Measurements from ENCODE around the gene CERS5.

The CERS5 gene

DNA sequence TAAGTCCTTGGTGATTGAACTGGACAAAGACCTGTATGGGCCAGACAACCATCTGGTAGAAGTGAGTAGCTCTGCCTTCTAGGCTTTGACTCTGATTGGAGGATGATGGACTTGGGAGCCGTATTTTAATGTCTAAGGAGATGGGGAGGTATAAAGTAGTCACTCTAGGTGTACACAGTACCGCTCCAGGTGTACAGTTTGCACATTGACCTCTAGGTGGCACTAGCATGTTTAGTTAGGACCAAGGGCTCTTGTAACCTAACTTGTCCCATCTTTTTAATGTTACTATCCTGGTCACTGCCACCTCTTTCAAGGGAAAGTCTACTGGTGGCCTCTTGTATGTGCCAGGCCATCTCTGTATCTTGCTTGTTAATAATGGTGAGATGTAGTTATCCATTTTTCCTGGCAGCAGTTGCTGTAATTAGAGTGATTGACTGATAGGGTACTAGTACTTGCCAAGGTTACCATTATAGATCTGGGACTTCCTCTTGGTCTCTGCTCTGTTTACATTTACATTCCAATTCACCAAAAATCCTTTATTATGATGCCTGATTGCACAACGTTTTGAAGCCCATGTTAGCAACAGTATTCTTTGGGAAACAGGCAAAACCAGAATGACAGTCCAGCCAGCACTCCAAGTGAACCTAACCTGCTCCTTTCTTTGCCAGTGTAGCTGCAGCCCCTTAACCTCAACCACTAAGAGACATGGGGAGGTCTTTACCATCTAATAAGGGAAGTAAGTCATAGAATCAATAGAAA is 78.4 kb downstream of the CERS5 start:
- H3K27me3 ChIP-seq (ENCODE audit: low read depth, low read length), result no peaks in the 10 kb centered on the region
- TF ChIP-seq, protein P1, sequence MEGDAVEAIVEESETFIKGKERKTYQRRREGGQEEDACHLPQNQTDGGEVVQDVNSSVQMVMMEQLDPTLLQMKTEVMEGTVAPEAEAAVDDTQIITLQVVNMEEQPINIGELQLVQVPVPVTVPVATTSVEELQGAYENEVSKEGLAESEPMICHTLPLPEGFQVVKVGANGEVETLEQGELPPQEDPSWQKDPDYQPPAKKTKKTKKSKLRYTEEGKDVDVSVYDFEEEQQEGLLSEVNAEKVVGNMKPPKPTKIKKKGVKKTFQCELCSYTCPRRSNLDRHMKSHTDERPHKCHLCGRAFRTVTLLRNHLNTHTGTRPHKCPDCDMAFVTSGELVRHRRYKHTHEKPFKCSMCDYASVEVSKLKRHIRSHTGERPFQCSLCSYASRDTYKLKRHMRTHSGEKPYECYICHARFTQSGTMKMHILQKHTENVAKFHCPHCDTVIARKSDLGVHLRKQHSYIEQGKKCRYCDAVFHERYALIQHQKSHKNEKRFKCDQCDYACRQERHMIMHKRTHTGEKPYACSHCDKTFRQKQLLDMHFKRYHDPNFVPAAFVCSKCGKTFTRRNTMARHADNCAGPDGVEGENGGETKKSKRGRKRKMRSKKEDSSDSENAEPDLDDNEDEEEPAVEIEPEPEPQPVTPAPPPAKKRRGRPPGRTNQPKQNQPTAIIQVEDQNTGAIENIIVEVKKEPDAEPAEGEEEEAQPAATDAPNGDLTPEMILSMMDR (IDR thresholded peaks at IDR 0.05; ENCODE audit: low read depth, low read length), result peak; percentile 90
- TF ChIP-seq EZH2phosphoT487 (IDR thresholded peaks at IDR 0.05; ENCODE audit: low read depth), result no peak
- H3K4me3 ChIP-seq (ENCODE audit: low read length), result no peak overlapping the region
- H3K4me1 ChIP-seq (ENCODE audit: low read length), result peaks cover 6% of the 10 kb centered on the region; the same call in 1 of the 2 replicates
- peaks cover 5% of the 10 kb centered on the region for H4K20me1 ChIP-seq (ENCODE audit: insufficient read depth, low read length)
- H3K27ac ChIP-seq (ENCODE audit: low read length), result no peak overlapping the region
- H3K9ac ChIP-seq (ENCODE audit: low read length), result no peak overlapping the region
- no peak overlapping the region for H2AFZ ChIP-seq (ENCODE audit: low read depth, low read length)
- H3K4me2 ChIP-seq (ENCODE audit: low read length), result no peak overlapping the region
- no peaks in the 10 kb centered on the region for H3K9me3 ChIP-seq (ENCODE audit: insufficient read depth, low read length)
- H3K79me2 ChIP-seq (ENCODE audit: low read length), result peaks cover 20% of the 10 kb centered on the region
- peaks cover 40% of the 10 kb centered on the region for H3K36me3 ChIP-seq (replicated peaks; ENCODE audit: low read depth, low read length)

DNA sequence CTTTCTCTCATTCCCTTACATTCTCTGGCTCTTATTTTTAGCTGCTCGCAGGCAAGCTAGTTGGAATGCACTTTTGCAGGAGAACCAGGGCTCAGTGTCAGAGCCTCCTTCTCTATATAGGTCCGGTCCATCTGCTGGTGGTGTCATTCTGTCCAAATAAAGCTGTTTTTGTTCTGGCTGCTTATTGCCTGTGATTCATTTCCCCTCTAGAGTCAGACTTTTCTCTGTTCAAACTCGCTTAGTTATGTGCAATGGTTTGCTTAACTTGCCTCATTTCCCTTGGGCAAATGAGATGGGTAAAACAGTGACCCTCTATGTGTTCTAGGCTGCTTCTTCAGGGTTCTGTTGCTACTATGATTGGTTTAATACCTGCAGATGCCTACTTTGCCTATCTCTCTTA is 79.2 kb downstream of the CERS5 start:
- Histone ChIP-seq H3K9me3 (ENCODE audit: insufficient read depth, low read length) (no peaks in the 10 kb centered on the region), H3K4me2 (ENCODE audit: low read length) (no peak overlapping the region), H3K79me2 (ENCODE audit: low read length) (peaks cover 20% of the 10 kb centered on the region), H3K9ac (ENCODE audit: low read length) (no peak overlapping the region), H3K27ac (ENCODE audit: low read length) (peak overlapping the region; percentile 9; the same call in 1 of the 2 replicates), H3K27me3 (ENCODE audit: low read depth, low read length) (no peaks in the 10 kb centered on the region), H3K36me3 (replicated peaks; ENCODE audit: low read depth, low read length) (peaks cover 40% of the 10 kb centered on the region), H2AFZ (ENCODE audit: low read depth, low read length) (no peak overlapping the region), H4K20me1 (ENCODE audit: insufficient read depth, low read length) (peaks cover 5% of the 10 kb centered on the region), H3K4me3 (ENCODE audit: low read length) (no peak overlapping the region), H3K4me1 (ENCODE audit: low read length) (peaks cover 6% of the 10 kb centered on the region; the same call in 1 of the 2 replicates)
- TF ChIP-seq EZH2phosphoT487 (IDR thresholded peaks at IDR 0.05; ENCODE audit: low read depth), result no peak
- TF ChIP-seq, protein P1 (IDR thresholded peaks at IDR 0.05; ENCODE audit: low read depth, low read length), result no peak

DNA sequence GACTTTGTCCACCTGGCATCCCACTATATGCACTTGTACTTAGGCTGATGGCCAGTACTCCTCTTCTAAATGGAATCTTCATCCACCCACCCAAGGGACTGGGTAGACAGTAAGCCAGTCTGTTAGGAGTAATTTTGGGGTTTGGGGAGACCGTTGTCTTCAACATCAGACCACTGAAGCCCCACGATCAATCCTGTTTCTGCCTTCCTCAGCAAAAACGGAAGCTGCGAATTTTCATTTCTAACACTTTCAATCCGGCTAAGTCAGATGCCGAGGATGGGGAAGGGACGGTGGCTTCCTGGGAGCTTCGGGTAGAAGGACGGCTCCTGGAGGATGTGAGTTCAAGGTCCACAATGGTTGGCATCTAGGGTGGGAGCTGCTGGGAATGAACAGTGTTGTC is 80.0 kb downstream of the CERS5 start:
- H4K20me1 ChIP-seq (ENCODE audit: insufficient read depth, low read length), result peaks cover 5% of the 10 kb centered on the region
- no peaks in the 10 kb centered on the region for H3K9me3 ChIP-seq (ENCODE audit: insufficient read depth, low read length)
- TF ChIP-seq EZH2phosphoT487 (IDR thresholded peaks at IDR 0.05; ENCODE audit: low read depth), result no peak
- TF ChIP-seq, protein P1 (IDR thresholded peaks at IDR 0.05; ENCODE audit: low read depth, low read length), result no peak
- no peak overlapping the region for H3K27ac ChIP-seq (ENCODE audit: low read length)
- no peak overlapping the region for H3K4me2 ChIP-seq (ENCODE audit: low read length)
- H3K4me3 ChIP-seq (ENCODE audit: low read length), result no peak overlapping the region
- H3K36me3 ChIP-seq (replicated peaks; ENCODE audit: low read depth, low read length), result peaks cover 36% of the 10 kb centered on the region
- no peak overlapping the region for H3K9ac ChIP-seq (ENCODE audit: low read length)
- peaks cover 6% of the 10 kb centered on the region; the same call in 1 of the 2 replicates for H3K4me1 ChIP-seq (ENCODE audit: low read length)
- no peaks in the 10 kb centered on the region for H3K27me3 ChIP-seq (ENCODE audit: low read depth, low read length)
- H2AFZ ChIP-seq (ENCODE audit: low read depth, low read length), result no peak overlapping the region
- peaks cover 20% of the 10 kb centered on the region for H3K79me2 ChIP-seq (ENCODE audit: low read length)

DNA sequence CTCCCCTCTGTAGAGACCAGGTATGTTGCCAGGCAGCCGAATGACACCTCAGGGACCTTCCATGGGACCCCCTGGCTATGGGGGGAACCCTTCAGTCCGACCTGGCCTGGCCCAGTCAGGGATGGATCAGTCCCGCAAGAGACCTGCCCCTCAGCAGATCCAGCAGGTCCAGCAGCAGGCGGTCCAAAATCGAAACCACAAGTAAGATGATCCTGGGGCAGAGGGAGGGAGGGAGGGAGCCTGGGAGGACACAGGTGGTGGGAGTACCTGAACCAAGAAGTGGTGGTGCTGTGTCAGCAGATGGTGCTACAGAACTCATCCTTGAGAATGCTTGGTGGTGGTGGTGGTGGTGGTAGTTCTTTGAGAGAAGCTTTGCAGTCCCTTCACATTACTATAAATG is 81.0 kb downstream of the CERS5 start:
- peak overlapping the region; percentile 81 for H3K4me2 ChIP-seq (ENCODE audit: low read length)
- TF ChIP-seq EZH2phosphoT487 (IDR thresholded peaks at IDR 0.05; ENCODE audit: low read depth), result no peak
- TF ChIP-seq, protein P1 (IDR thresholded peaks at IDR 0.05; ENCODE audit: low read depth, low read length), result no peak
- peak overlapping the region; percentile 80 for H3K4me3 ChIP-seq (ENCODE audit: low read length)
- H2AFZ ChIP-seq (ENCODE audit: low read depth, low read length), result no peak overlapping the region
- H4K20me1 ChIP-seq (ENCODE audit: insufficient read depth, low read length), result peaks cover 5% of the 10 kb centered on the region
- peaks cover 32% of the 10 kb centered on the region for H3K36me3 ChIP-seq (replicated peaks; ENCODE audit: low read depth, low read length)
- H3K9me3 ChIP-seq (ENCODE audit: insufficient read depth, low read length), result no peaks in the 10 kb centered on the region
- peak overlapping the region; percentile 76 for H3K27ac ChIP-seq (ENCODE audit: low read length)
- peak overlapping the region; percentile 78 for H3K9ac ChIP-seq (ENCODE audit: low read length)
- H3K27me3 ChIP-seq (ENCODE audit: low read depth, low read length), result no peaks in the 10 kb centered on the region
- peaks cover 6% of the 10 kb centered on the region; the same call in 1 of the 2 replicates for H3K4me1 ChIP-seq (ENCODE audit: low read length)
- H3K79me2 ChIP-seq (ENCODE audit: low read length), result peaks cover 20% of the 10 kb centered on the region

All from OCI-LY3 (cell line).